Activated CD4-positive, alpha-beta T cell treated with anti-CD3 and anti-CD28 coated beads, Interleukin-2, Interleukin-4, amounts not matched to agents 100 ng/mL and 50 ng/mL, durations not matched to agents 16 hours and 8 hours (primary cell): ENCODE measurements around the gene PNPLA8.
A peak's percentile ranks its signal among the peaks of the same experiment; 100 is the strongest.
"Not testable (repeated sequence)": the region's sequence is repeated elsewhere in the genome, so short reads cannot be mapped to it uniquely, and the experiment has no call there.

Source experiments
- DNase-seq: peaks from one replicate; pipeline ENCODE4 v3.0.0-alpha.2; 2020; ENCODE audit warnings: low spot score

PNPLA8 gene, protein sequence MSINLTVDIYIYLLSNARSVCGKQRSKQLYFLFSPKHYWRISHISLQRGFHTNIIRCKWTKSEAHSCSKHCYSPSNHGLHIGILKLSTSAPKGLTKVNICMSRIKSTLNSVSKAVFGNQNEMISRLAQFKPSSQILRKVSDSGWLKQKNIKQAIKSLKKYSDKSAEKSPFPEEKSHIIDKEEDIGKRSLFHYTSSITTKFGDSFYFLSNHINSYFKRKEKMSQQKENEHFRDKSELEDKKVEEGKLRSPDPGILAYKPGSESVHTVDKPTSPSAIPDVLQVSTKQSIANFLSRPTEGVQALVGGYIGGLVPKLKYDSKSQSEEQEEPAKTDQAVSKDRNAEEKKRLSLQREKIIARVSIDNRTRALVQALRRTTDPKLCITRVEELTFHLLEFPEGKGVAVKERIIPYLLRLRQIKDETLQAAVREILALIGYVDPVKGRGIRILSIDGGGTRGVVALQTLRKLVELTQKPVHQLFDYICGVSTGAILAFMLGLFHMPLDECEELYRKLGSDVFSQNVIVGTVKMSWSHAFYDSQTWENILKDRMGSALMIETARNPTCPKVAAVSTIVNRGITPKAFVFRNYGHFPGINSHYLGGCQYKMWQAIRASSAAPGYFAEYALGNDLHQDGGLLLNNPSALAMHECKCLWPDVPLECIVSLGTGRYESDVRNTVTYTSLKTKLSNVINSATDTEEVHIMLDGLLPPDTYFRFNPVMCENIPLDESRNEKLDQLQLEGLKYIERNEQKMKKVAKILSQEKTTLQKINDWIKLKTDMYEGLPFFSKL

DNA sequence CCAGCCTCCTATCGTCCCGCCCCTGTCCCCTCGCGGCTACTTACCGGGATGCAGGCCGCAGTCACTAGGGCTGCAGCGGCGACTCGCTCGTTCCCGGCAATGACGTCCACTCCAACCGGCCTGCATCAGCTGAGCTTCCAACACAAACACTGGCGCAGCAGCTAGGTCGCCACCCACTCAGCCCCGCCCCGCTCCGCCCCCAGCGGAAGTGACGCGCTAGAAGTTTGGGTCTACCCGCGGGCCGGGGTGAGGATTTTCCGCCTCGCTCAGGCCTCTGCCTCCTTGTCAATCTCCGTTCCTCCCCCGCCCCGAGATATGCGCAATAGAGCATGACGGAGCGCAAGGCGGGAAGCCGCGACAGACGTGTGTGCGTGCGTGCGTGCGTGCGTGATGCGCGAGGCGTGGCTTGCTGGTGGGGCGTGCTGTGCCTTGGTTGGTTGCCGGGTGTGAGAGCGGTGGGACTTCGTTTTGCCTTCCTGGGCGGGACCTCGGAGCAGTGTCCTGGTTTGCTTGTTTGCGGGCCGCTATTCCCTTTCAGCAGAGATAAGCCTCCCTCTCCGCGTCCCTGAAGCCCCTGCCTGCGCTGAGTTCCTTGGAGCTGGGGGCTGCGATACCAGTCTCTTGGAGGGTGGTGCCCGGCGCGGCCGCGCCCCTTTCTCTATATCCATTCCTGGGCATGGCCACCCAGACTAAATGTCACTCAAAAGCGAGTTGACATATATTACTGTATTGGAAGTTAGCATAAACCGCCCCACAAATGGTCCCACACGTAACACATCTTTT, at the start of gene PNPLA8:
Gene PNPLA8, minus strand, starts transcription at position 151 of the 783 bp plus-strand sequence. CDS start 10,644 bp downstream, outside the sequence.
- peak; percentile 99 for DNase-seq

DNA sequence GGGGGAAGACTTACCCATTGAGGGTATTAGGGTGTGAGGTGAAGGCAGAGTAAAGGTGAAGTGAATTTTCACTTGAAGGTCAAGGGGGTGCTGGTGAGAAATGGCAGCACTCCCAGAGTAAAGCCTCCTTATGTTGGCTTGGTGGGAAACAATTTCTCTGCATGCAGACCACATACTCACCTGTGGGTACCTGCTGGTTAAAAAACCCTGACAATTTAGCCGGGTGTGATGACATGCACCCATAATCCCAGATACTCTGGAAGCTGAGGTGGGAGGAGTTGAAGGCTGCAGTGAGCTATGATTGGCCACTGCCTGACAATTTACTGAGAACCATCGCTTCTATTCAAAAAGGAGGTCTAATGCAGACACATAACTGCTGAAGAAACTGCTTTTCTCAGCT, 49.2 kb upstream of the PNPLA8 start:
- no peak for DNase-seq

DNA sequence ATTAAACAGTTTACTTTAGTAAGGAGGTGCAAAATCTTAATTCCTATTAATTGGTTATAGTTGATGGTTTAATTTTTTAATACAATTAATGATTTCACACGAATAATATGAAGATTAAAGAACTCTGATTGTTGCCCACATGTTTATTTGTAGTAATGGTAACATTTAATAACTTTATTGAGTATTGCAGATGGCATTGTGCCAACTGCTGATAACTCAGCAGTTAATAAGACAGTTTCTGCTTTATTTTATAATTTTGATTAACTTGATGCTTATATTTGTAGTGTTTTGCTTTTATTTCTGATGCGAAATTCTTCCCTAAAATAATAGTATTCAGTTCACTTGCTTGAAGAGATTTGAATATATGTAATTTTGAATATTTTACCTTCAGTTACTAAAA, 46.5 kb upstream of the PNPLA8 start:
- DNase-seq = no peak

GRCh38 chr7:108570146-108570755, 44.3 kb upstream of the PNPLA8 start:
- peak; percentile 55 for DNase-seq

GRCh38 chr7:108569381-108570145, 43.6 kb upstream of the PNPLA8 start, which contains the start of the genes DNAJB9 and THAP5:
TSS of gene DNAJB9 (plus strand) at chr7:108569874. CDS start at chr7:108571727, 1,853 bp downstream.
TSS of gene THAP5 (minus strand) at chr7:108569706. CDS start at chr7:108569569, 137 bp downstream.
- DNase-seq = peak; percentile 100

DNA sequence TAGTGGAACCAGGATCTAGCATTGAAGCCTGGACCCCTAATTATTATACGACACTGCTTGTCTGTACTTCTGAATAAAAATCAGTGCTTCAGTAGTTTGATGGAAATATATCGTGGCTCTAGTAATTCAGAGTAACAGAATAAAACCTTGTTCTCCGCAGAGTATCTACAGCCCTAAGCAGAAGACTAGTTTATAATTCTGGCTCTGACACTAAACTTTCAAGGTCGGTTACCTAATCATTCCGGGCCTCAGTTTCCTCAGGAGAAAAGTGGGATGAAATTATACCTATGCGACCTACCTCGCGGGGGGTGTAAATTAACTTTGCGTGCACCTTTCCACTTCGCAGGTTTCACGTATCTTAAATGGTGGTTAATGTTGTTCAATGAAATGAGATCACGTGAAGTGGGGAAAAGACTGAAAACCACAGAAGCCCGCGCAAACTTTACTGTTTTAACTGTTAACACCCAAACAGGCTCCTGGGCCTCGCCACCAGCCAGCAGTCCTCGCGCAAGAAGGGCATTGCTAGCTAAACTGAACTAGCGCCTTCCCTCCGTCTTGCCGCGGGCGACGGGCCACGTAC, 43.0 kb upstream of the PNPLA8 start:
- DNase-seq = no peak

DNA sequence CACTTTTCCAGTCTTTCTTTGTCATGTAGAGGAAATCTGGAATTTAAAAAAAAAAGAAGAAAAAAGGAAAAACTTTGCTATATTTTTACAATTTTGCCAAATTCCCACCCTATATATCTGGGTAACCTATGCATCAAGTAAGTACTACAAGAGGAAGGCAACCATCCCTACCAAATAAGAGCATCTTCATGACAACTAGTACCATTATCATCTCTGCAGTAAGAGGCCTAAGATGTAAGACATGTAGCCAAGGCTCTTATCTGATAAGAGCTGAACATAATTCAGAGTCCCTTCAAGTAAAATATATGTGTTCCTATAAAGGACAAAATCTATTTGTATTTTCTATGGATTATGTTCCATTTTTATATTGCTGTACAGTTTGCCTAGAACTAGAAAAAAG, 40.1 kb upstream of the PNPLA8 start:
- DNase-seq = no peak

DNA sequence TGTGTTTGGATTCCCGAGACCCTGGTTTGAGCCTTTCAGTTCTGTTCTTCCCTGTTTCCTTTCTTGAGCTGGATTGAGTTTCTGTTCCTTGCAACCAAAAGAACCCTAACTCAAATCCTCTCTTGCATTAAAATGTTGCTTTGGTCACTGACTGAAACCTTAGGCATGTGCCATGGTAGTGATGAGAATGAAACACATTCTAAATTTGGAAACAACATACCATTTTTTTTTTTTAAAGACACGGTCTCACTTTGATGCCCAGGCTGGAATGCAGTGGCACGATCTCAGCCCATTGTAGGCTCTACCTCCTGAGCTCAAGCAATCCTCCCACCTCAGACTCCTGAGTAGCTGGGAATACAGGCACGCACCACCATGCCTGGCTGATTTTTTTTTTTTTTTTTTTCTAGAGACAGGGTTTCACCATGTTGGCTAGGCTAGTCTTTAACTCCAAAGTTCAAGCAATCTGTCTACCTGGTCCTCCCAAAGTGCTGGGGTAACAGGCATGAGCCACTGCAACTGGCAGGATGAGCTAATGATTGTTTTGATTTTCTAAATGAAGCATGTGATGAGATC, 35.2 kb upstream of the PNPLA8 start:
- DNase-seq = no peak

DNA sequence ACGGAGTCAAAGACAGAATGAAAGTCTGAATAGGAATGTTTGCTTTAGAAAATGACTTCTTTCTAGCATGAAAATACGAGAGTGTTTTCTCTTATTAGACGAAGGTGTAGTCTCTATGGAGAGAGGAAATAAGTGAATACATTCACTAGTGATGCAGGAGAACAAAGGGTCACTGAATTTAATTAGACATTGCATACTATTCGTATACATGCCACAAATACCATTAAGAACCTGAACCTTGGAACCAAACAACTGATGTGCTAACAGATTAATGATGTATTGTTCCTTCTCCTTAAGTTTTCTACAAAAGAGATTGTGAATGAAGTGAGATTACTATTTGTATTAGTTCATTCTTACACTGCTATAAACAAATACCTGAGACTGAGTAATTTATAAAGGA, 33.3 kb upstream of the PNPLA8 start:
- no peak for DNase-seq

DNA sequence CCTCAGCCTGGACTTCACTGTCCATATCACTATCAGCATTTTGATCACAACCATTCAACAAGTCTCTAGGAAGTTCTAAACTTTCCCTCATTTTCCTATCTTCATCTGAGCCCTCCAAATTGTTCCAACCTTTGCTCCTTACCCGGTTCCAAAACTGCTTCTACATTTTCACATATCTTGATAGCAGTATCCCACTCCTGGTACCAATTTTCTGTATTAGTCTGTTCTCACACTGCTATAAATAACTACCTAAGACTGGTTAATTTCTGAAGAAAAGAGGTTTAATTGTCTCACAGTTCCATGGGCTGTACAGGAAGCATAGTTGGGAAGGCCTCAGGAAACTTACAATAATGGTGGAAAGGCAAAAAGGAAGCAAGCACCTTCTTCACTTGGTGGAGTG, 31.7 kb upstream of the PNPLA8 start:
- no peak for DNase-seq

DNA sequence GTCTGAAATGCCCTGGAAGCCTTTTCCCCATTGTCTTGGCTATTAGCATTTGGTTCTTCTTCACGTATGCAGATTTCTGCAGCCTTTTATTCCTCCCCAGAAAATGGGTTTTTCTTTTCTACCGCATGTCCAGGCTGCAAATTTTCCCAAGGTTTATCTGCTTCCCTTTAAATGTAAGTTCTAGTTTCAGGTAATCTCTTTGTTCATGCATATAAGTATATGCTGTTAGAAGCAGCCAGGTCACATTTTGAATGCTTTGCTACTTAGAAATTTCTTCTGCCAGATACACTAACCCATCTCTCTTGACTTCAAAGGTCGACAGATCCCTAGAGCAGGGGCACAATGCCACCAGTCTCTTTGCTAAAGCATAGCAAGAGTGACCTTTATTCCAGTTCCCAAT, 31.3 kb upstream of the PNPLA8 start:
- DNase-seq = no peak

- not testable (repeated sequence) for DNase-seq
Observed at GRCh38 chr7:108556665-108557064, 30.7 kb upstream of the PNPLA8 start.

DNA sequence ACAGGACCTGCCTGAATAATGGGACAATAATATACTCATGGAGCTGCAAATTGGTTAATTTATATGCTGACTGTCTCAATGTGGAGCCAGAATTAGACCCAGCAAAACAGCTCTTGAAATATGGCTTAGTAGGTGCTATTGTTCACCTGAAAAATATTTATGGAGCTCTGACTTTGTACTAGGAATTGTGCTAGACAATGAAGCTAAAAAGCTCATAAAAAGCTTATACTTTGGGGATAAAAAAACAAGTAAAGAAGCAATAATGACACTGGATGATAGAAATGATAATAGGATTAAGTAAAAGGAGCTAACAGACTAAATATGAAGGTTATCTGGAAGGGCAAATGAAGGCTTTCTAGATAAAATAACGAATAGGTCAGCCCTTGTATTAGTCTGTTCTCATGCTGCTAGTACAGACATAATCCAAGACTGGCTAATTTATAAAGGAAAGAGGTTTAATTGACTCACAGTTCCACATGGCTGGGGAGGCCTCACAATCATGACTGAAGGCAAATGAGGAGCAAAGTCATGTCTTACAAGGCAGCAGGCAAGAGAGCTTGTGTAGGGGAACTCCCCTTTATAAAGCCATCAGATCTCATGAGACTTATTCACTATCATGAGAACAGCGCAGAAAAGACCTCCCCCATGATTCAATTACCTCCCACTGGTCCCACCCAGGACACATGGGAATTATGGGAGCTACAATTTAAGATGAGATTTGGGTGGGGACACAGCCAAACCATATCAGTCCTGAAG, 22.4 kb upstream of the PNPLA8 start:
- not testable (repeated sequence) for DNase-seq

- no peak for DNase-seq
Observed at GRCh38 chr7:108541478-108541877, 15.5 kb upstream of the PNPLA8 start.

GRCh38 chr7:108538685-108539084, 12.8 kb upstream of the PNPLA8 start:
- DNase-seq = not testable (repeated sequence)

GRCh38 chr7:108538236-108538635, 12.3 kb upstream of the PNPLA8 start:
- DNase-seq = not testable (repeated sequence)

- DNase-seq = no peak
Observed at GRCh38 chr7:108537229-108537628, 11.3 kb upstream of the PNPLA8 start.

DNA sequence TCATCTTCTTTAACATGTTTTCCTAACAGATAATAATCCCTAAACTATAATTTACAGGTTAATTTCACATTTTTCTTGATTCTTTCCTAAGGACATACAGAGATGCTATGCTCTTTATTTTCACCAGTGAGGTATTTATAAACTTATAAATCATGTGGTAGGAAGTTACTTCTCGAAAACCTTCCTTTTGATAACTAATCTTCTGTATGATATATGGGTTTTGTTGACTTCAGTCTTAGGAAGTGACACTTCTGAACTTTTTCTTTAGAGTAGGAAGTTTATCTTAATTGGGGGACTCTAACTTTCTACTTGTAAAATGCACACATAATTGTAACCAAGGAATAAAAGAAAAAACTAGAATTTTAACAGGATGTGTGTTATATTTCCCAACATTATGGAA, 9.8 kb upstream of the PNPLA8 start:
- no peak for DNase-seq

GRCh38 chr7:108535257-108535656, 9.3 kb upstream of the PNPLA8 start:
- DNase-seq = no peak

GRCh38 chr7:108533712-108534111, 7.8 kb upstream of the PNPLA8 start:
- no peak for DNase-seq
